HEK293T (cell line): Measurements from ENCODE around the gene FBXO24.

Source experiments
- ARNT ChIP-seq: fragments of 450-650 bp; IDR thresholded peaks from 2 replicates; pipeline ENCODE4 v1.6.1; 2017; ENCODE audit warnings: mild to moderate bottlenecking
- FOXK2 ChIP-seq: fragments of 450-650 bp; IDR thresholded peaks from 2 replicates; pipeline ENCODE4 v1.6.1; 2016; ENCODE audit warnings: mild to moderate bottlenecking
- FOXM1 ChIP-seq: fragments of 450-650 bp; IDR thresholded peaks from 2 replicates; pipeline ENCODE4 v1.6.1; 2017; ENCODE audit warnings: mild to moderate bottlenecking, borderline replicate concordance
- NFRKB ChIP-seq: fragments of 450-650 bp; IDR thresholded peaks from 2 replicates; pipeline ENCODE4 v1.6.1; 2016; ENCODE audit warnings: mild to moderate bottlenecking, moderate library complexity
- SP1 ChIP-seq: fragments of 450-650 bp; IDR thresholded peaks from 2 replicates; pipeline ENCODE4 v1.6.1; 2017
- TARDBP ChIP-seq: fragments of 450-650 bp; IDR thresholded peaks from 2 replicates; pipeline ENCODE4 v1.6.1; 2016

DNA sequence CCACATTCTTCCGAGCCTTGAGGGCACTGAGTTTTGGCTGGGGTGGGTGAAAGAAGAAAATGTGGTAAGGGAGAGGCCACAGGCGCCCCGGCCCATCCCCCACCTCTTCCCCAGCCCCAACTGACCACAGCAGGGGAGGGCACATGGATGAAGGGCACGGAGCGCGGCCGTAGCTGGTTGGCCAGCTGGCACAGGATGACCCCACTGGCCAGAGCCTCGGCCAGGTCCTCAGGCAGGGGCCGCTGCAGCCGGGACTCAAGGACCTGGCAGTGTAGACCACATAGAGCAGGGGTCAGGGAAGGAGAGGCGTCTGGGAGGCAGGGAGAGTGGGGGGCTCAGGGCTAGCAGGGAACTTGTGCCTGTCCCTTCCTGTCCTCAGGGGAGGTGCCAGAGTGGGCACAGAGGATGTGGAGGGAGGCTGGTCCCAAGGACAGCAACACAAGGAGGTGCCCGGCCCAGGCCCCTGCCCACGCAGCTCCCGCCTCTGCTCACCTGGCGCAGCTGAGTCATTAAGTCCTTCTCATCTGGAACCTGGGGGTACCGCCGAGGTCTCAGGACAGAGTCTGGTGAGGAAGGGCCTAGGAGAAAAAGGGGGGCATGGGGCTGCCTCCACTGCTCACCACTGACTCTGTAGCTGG lies 10.3 kb upstream of the FBXO24 start:
- TF ChIP-seq TARDBP = no peak
- no peak for TF ChIP-seq SP1
- no peak for TF ChIP-seq ARNT
- TF ChIP-seq FOXK2 = no peak
- TF ChIP-seq NFRKB = no peak
- TF ChIP-seq FOXM1 = no peak
